HL-60 (cell line): ENCODE results near the gene PRKRA.

Experiments used
- CTCF ChIP-seq: IDR thresholded peaks from one replicate; pipeline ENCODE4 v1.5.1; 2011; ENCODE audit warnings: low read length, control low read depth, inconsistent platforms; ENCODE audit not compliant: insufficient read depth
- GABPA ChIP-seq: IDR thresholded peaks from 2 replicates; pipeline ENCODE4 v1.6.1; 2012; ENCODE audit warnings: low read depth
- POLR2AphosphoS5 ChIP-seq: IDR thresholded peaks from 2 replicates; pipeline ENCODE4 v1.6.1; 2012; ENCODE audit warnings: low read depth
- REST ChIP-seq: IDR thresholded peaks from 2 replicates; pipeline ENCODE4 v1.6.1; 2012; ENCODE audit warnings: low read depth; ENCODE audit not compliant: insufficient replicate concordance

DNA sequence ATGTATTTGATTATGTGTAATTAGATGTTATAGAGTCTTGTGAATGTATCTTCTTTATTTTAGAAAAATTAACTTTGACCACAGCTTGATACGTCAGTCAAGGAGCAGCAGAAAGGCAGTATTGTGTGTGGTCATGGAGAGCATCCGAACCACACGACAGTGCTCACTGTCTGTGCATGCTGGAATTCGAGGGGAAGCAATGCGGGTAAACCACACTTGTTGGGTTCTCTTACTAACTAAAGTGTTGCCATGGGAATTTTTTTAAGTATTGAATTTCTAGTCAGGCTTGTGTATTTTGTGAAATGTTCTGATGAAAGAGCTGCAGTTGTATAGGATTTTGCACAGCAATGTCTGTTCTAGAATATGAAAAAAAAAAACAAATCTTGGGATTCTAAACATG lies 5.0 kb upstream of the PRKRA start:
- TF ChIP-seq POLR2AphosphoS5 (no peak), CTCF (no peak), REST (no peak), GABPA (no peak)
